Endodermal cell (in vitro differentiated cells): ENCODE measurements around the gene ZNF469. TPM values are rescaled to one million over a fixed set of nuclear protein-coding genes. Genes with fewer than 3 reads are reported as not detected.

Experiments
- DNase-seq: peaks from one replicate; pipeline ENCODE4 v3.0.0-alpha.2; 2017
- H3K27ac ChIP-seq: 2 replicates; pipeline ENCODE4 v1.5.1; 2013; ENCODE audit warnings: mild to moderate bottlenecking, low read depth, low read length, moderate library complexity
- H3K27me3 ChIP-seq: 2 replicates; pipeline ENCODE4 v1.6.1; 2013; ENCODE audit warnings: mild to moderate bottlenecking, low read length, moderate library complexity; ENCODE audit not compliant: insufficient read depth, control insufficient read depth, poor library complexity, severe bottlenecking
- H3K36me3 ChIP-seq: 2 replicates; pipeline ENCODE4 v1.7.0; 2013; ENCODE audit warnings: mild to moderate bottlenecking, low read length, moderate library complexity; ENCODE audit not compliant: control insufficient read depth, insufficient read depth
- H3K4me1 ChIP-seq: one replicate; pipeline ENCODE4 v1.7.0; 2013; ENCODE audit warnings: low read length; ENCODE audit not compliant: control insufficient read depth, insufficient read depth
- H3K4me3 ChIP-seq: 2 replicates; pipeline ENCODE4 v1.5.1; 2013; ENCODE audit warnings: mild to moderate bottlenecking, low read length, moderate library complexity
- H3K9ac ChIP-seq: 2 replicates; pipeline ENCODE4 v1.6.1; 2013; ENCODE audit warnings: mild to moderate bottlenecking, low read length, moderate library complexity; ENCODE audit not compliant: poor library complexity, severe bottlenecking; ENCODE audit errors: extremely low read depth
- H3K9me3 ChIP-seq: 2 replicates; pipeline ENCODE4 v1.6.1; 2013; ENCODE audit warnings: mild to moderate bottlenecking, low read length, moderate library complexity; ENCODE audit not compliant: control insufficient read depth
- H3K27ac Mint-ChIP-seq: 2 replicates; pipeline ENCODE4 v1.8.0; 2020; ENCODE audit warnings: mixed read lengths
- H3K27me3 Mint-ChIP-seq: 2 replicates; pipeline ENCODE4 v1.8.0; 2021; ENCODE audit warnings: mild to moderate bottlenecking, mixed read lengths; ENCODE audit not compliant: insufficient read depth
- H3K36me3 Mint-ChIP-seq: 2 replicates; pipeline ENCODE4 v1.8.0; 2020; ENCODE audit warnings: low read depth, mixed read lengths
- H3K4me1 Mint-ChIP-seq: 2 replicates; pipeline ENCODE4 v1.8.0; 2020; ENCODE audit warnings: mixed read lengths
- H3K4me3 Mint-ChIP-seq: 2 replicates; pipeline ENCODE4 v1.8.0; 2020; ENCODE audit warnings: mild to moderate bottlenecking, moderate library complexity, mixed read lengths
- H3K9me3 Mint-ChIP-seq: 2 replicates; pipeline ENCODE4 v1.8.0; 2020; ENCODE audit warnings: mild to moderate bottlenecking, mixed read lengths
- WGBS, 2 experiments: methylation state at CpG; one replicate each; pipeline versions ENCODE4 v1.1.5 to v1.1.7; 2013; ENCODE audit warnings: missing lambda C conversion rate in 2 of 2, mixed read lengths in 1 of 2; ENCODE audit not compliant: insufficient coverage in 1 of 2, insufficient read length in 1 of 2; 5-methylcytosine and 5-hydroxymethylcytosine counted together
- total RNA-seq, 2 donors: library from RNA; stranded (reverse); fragmentation: NEBNext Ultra II Directional in 1 of 2; extraction: Animal tissue kit (Norgen Biotek cat#: 25700) in 1 of 2; gene quantifications; 2 replicates in 1 of 2; 3 replicates in 1 of 2; pipeline ENCODE4 v1.2.1, GENCODE V29; 2021
- TF ChIP-seq, protein P1 (sequence below): fragments of 200-600 bp; sonication (generic); conservative IDR thresholded peaks from 2 replicates; pipeline ENCODE4 v1.5.0; 2021; ENCODE audit warnings: antibody characterized with exemption, mild to moderate bottlenecking

ZNF469 gene
- total RNA-seq, 2 donors from 2014 or later, result 0.68 to 4.7 TPM

DNA sequence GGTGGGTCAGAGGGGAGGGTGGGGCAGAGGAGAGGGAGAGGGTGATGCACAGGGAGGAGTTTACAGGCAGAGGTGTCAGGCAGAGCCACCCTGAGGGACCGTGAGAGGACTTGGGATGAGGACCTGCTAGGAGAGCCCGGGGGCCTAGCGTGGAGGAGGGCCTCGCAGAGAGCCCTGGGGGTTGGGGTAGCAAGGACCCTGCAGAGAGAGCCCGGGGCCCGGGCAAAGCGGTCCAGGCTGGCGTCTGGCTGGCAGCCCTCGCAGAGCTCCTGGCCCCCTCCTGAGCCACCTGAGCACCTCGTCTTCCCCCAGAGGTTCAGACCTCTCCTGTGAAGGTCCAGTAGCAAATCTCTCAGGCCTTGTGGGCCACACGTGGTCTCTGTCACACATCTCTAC, 42.0 kb upstream of the ZNF469 start:
- Histone ChIP-seq H3K27me3 (no peaks in the 10 kb centered on the region), H3K4me3 (no peak overlapping the region), H3K9me3 (no peaks in the 10 kb centered on the region), H3K4me1 (no peaks in the 10 kb centered on the region), H3K9ac (no peak overlapping the region), H3K36me3 (no peaks in the 10 kb centered on the region), H3K27ac (no peak overlapping the region)
- Mint-ChIP-seq H3K4me1 (no peaks in the 10 kb centered on the region), H3K27me3 (no peaks in the 10 kb centered on the region), H3K27ac (no peak overlapping the region), H3K9me3 (peaks cover 22% of the 10 kb centered on the region), H3K4me3 (no peak overlapping the region), H3K36me3 (no peaks in the 10 kb centered on the region)
- no peak for DNase-seq
- WGBS, 2 experiments, result 86 to 94% methylated on average over 9 to 11 of the region's 11 CpGs
- TF ChIP-seq, protein P1, sequence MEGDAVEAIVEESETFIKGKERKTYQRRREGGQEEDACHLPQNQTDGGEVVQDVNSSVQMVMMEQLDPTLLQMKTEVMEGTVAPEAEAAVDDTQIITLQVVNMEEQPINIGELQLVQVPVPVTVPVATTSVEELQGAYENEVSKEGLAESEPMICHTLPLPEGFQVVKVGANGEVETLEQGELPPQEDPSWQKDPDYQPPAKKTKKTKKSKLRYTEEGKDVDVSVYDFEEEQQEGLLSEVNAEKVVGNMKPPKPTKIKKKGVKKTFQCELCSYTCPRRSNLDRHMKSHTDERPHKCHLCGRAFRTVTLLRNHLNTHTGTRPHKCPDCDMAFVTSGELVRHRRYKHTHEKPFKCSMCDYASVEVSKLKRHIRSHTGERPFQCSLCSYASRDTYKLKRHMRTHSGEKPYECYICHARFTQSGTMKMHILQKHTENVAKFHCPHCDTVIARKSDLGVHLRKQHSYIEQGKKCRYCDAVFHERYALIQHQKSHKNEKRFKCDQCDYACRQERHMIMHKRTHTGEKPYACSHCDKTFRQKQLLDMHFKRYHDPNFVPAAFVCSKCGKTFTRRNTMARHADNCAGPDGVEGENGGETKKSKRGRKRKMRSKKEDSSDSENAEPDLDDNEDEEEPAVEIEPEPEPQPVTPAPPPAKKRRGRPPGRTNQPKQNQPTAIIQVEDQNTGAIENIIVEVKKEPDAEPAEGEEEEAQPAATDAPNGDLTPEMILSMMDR, result no peak

DNA sequence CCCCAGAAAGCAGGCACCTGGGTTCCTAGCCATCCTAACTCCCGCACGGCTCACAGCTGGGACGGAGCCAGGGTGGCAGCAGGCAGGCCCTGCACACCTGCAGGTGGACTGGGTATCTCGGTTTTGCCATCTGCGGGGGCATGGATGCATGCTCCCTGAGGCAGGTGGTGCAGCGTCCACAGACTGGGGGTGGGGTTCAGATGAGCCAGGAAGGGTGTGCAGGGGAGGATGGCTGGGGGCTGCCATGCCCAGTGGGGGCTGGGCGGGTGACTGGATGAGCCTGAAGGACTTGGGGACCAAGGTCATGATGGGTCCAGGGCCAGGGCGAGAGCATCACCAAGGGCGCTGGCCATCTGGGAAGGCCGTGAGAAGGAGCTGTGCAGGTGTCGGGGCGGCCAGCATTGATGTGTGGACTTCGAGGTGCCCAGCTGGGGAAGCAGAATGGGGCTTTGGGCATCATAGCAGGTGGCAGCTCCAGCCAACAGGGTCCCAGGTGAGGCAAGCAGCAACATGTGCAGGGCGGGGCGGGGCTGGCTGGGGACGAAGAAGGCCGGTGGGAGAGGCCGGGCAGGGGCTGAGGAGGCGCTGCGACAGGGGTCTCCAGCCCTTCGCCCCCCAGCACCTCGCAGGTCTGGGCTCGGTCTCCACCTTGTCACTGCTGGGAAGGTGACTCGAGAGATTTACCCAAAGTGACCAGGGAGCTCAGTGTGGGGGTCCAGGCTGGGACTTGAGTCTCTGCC, 41.0 kb upstream of the ZNF469 start:
- Mint-ChIP-seq H3K27ac (no peak overlapping the region), H3K27me3 (no peaks in the 10 kb centered on the region), H3K4me3 (no peak overlapping the region), H3K4me1 (no peaks in the 10 kb centered on the region), H3K36me3 (no peaks in the 10 kb centered on the region), H3K9me3 (peaks cover 14% of the 10 kb centered on the region)
- no peaks in the 10 kb centered on the region for H3K4me1 ChIP-seq
- H3K36me3 ChIP-seq, result no peaks in the 10 kb centered on the region
- H3K4me3 ChIP-seq, result no peak overlapping the region
- H3K9ac ChIP-seq, result no peak overlapping the region
- no peak for DNase-seq
- H3K9me3 ChIP-seq, result no peaks in the 10 kb centered on the region
- H3K27ac ChIP-seq, result no peak overlapping the region
- no peaks in the 10 kb centered on the region for H3K27me3 ChIP-seq
- TF ChIP-seq, protein P1, result no peak
- WGBS, 2 experiments, result 95 to 96% methylated on average over 17 to 24 of the region's 24 CpGs

DNA sequence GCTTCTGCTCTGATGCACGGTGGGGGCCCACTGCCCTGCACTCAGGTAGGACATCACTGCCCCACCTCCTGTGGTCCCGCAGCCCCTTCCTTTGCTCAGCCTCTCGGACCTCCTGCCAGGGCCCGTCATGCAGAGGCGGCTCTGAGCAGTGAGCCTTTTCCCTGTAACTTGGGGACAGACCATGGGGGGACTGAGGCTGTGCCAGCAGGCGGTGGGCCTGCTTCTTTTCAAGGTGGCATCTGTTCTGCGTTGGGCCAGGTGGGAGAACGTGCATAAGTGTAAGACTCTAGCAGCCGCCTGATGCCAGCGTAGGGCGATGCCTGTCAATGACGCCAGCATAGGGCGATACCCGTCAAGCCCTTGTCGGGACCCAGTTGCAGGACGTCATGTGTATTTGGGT, 40.3 kb upstream of the ZNF469 start:
- Mint-ChIP-seq H3K4me1 (no peaks in the 10 kb centered on the region), H3K9me3 (peaks cover 7% of the 10 kb centered on the region), H3K4me3 (no peak overlapping the region), H3K27me3 (no peaks in the 10 kb centered on the region), H3K36me3 (no peaks in the 10 kb centered on the region), H3K27ac (no peak overlapping the region)
- Histone ChIP-seq H3K4me1 (no peaks in the 10 kb centered on the region), H3K9me3 (no peaks in the 10 kb centered on the region), H3K9ac (no peak overlapping the region), H3K36me3 (no peaks in the 10 kb centered on the region), H3K4me3 (no peak overlapping the region), H3K27ac (no peak overlapping the region), H3K27me3 (no peaks in the 10 kb centered on the region)
- WGBS, 2 experiments, result 88 to 94% methylated on average over 13 to 16 of the region's 16 CpGs
- TF ChIP-seq, protein P1, result no peak
- no peak for DNase-seq
